ENCODE data around the gene EPN2. TPM values are rescaled to one million over a fixed set of nuclear protein-coding genes. Genes with fewer than 3 reads are reported as not detected.

The EPN2 gene
- total RNA-seq, 2 experiments from 2014 or later = 11.9 to 12.3 TPM

GRCh38 chr17:19298569-19299213 is 61.5 kb downstream of the EPN2 start:
- H3K4me3 ChIP-seq (ENCODE audit: low read length) = no peak overlapping the region
- Mint-ChIP-seq H3K36me3 (ENCODE audit: low read depth) (no peaks in the 10 kb centered on the region), H3K27me3 (peaks cover 3% of the 10 kb centered on the region), H3K4me3 (no peak overlapping the region), H3K9me3 (no peaks in the 10 kb centered on the region), H3K27ac (no peak overlapping the region), H3K4me1 (ENCODE audit: low read depth) (no peaks in the 10 kb centered on the region)
- no peak for DNase-seq
- ATAC-seq (ENCODE audit: poor library complexity) = no peak
- no peak for TF ChIP-seq CTCF (IDR thresholded peaks at IDR 0.05)
- intact Hi-C loops (cut with DNase I, micrococcal nuclease) = no loop called here
- peaks cover 0 to 4% of the 10 kb centered on the region in 2 experiments for H3K27me3 ChIP-seq (ENCODE audit: control insufficient read depth in 1 of 2, insufficient read depth in 2 of 2, low read length in 2 of 2)
- CTCF ChIA-PET = no interaction called here
- H3K9me3 ChIP-seq (ENCODE audit: control insufficient read depth in 1 of 2, insufficient read depth in 1 of 2, low read length in 2 of 2) = no peaks in the 10 kb centered on the region
- POLR2A ChIA-PET = interaction anchor here (0.8 kb wide), 1 partner anchor 11 kb away, joined by 3 read pairs; no protein-coding TSS in a partner anchor
- no peak overlapping the region for H3K27ac ChIP-seq (ENCODE audit: low read depth in 1 of 2, low read length in 2 of 2)
- no peaks in the 10 kb centered on the region for H3K4me1 ChIP-seq (ENCODE audit: insufficient read depth, low read length)
- no peaks in the 10 kb centered on the region for H3K36me3 ChIP-seq (ENCODE audit: insufficient read depth, low read length)

- H3K36me3 ChIP-seq (ENCODE audit: insufficient read depth, low read length) = no peaks in the 10 kb centered on the region
- H3K4me3 Mint-ChIP-seq = no peak overlapping the region
- intact Hi-C loops (cut with DNase I, micrococcal nuclease) = no loop called here
These were observed 62.1 kb downstream of the EPN2 start for GRCh38 chr17:19299214-19299747.

GRCh38 chr17:19299866-19300265 is 62.7 kb downstream of the EPN2 start:
- POLR2A ChIA-PET = interaction anchor here (0.8 kb wide), 1 partner anchor 10 kb away, joined by 3 read pairs; no protein-coding TSS in a partner anchor
- H3K9me3 ChIP-seq (ENCODE audit: control insufficient read depth in 1 of 2, insufficient read depth in 1 of 2, low read length in 2 of 2) = no peaks in the 10 kb centered on the region
- CTCF ChIA-PET = no interaction called here
- no peaks in the 10 kb centered on the region for H3K36me3 Mint-ChIP-seq (ENCODE audit: low read depth)
- TF ChIP-seq CTCF (IDR thresholded peaks at IDR 0.05) = no peak
- ATAC-seq (ENCODE audit: poor library complexity) (no peak), DNase-seq (no peak)
- intact Hi-C loops (cut with DNase I, micrococcal nuclease) = no loop called here
- H3K4me1 ChIP-seq (ENCODE audit: insufficient read depth, low read length) = peaks cover 6% of the 10 kb centered on the region
- no peak overlapping the region for H3K4me3 ChIP-seq (ENCODE audit: low read length)
- H3K27ac ChIP-seq (ENCODE audit: low read depth in 1 of 2, low read length in 2 of 2) = no peak overlapping the region
- no peaks in the 10 kb centered on the region for H3K36me3 ChIP-seq (ENCODE audit: insufficient read depth, low read length)
- peaks cover 4% of the 10 kb centered on the region for H3K27me3 Mint-ChIP-seq
- H3K4me1 Mint-ChIP-seq (ENCODE audit: low read depth) = no peaks in the 10 kb centered on the region
- H3K27ac Mint-ChIP-seq = no peak overlapping the region
- peaks cover 0 to 7% of the 10 kb centered on the region in 2 experiments for H3K27me3 ChIP-seq (ENCODE audit: control insufficient read depth in 1 of 2, insufficient read depth in 2 of 2, low read length in 2 of 2)
- no peak overlapping the region for H3K4me3 Mint-ChIP-seq
- H3K9me3 Mint-ChIP-seq = no peaks in the 10 kb centered on the region

More at GRCh38 chr17:19299214-19299747, 62.1 kb downstream of the EPN2 start:
- ChIA-PET CTCF (no interaction called here), POLR2A (interaction anchor here (0.8 kb wide), 1 partner anchor 10 kb away, joined by 3 read pairs; no protein-coding TSS in a partner anchor)
- no peak overlapping the region for H3K4me3 ChIP-seq (ENCODE audit: low read length)
- no peaks in the 10 kb centered on the region for H3K9me3 ChIP-seq (ENCODE audit: control insufficient read depth in 1 of 2, insufficient read depth in 1 of 2, low read length in 2 of 2)
- Mint-ChIP-seq H3K36me3 (ENCODE audit: low read depth) (no peaks in the 10 kb centered on the region), H3K4me1 (ENCODE audit: low read depth) (no peaks in the 10 kb centered on the region), H3K9me3 (no peaks in the 10 kb centered on the region), H3K27ac (no peak overlapping the region), H3K27me3 (peaks cover 4% of the 10 kb centered on the region)
- ATAC-seq (ENCODE audit: poor library complexity) (no peak), DNase-seq (no peak)
- no peak overlapping the region for H3K27ac ChIP-seq (ENCODE audit: low read depth in 1 of 2, low read length in 2 of 2)
- TF ChIP-seq CTCF (IDR thresholded peaks at IDR 0.05) = no peak
- H3K27me3 ChIP-seq (ENCODE audit: control insufficient read depth in 1 of 2, insufficient read depth in 2 of 2, low read length in 2 of 2) = peaks cover 0 to 6% of the 10 kb centered on the region in 2 experiments
- peaks cover 2% of the 10 kb centered on the region for H3K4me1 ChIP-seq (ENCODE audit: insufficient read depth, low read length)
